Kidney (tissue), 14 donors: ENCODE results near the gene ATG16L1. TPM values are rescaled to one million over a fixed set of nuclear protein-coding genes. Genes with fewer than 3 reads are reported as not detected.

Experiments used
- DNase-seq, 5 donors: peaks; one replicate each; pipeline ENCODE4 v3.0.0-alpha.2; 2013 to 2020
- FAIRE-seq: peaks from 2 replicates; lab custom pipeline; 2012; peaks lifted over from hg19 to GRCh38; lab: Jason Lieb, UNC
- H3K27ac ChIP-seq, 2 donors: one replicate each; pipeline ENCODE4 v1.7.0; 2013; ENCODE audit warnings: low read depth in 2 of 2, low read length in 2 of 2, inconsistent platforms in 1 of 2
- H3K27me3 ChIP-seq: one replicate; pipeline ENCODE4 v1.7.1; 2013; ENCODE audit warnings: low read length, inconsistent platforms; ENCODE audit not compliant: control insufficient read depth, insufficient read depth
- H3K36me3 ChIP-seq, 3 donors: one replicate each; pipeline versions ENCODE4 v1.7.0 to v1.7.1; 2013; ENCODE audit warnings: low read length in 3 of 3, control low read depth in 1 of 3, inconsistent platforms in 1 of 3; ENCODE audit not compliant: insufficient read depth in 3 of 3, control insufficient read depth in 2 of 3
- H3K4me1 ChIP-seq, 3 donors: one replicate each; pipeline versions ENCODE4 v1.7.0 to v1.7.1; 2013; ENCODE audit warnings: low read length in 3 of 3, inconsistent platforms in 1 of 3, low read depth in 1 of 3; ENCODE audit not compliant: control insufficient read depth in 2 of 3, insufficient read depth in 2 of 3
- H3K4me3 ChIP-seq, 3 donors: one replicate each; pipeline versions ENCODE4 v1.7.0 to v1.8.1; 2013; ENCODE audit warnings: low read length in 3 of 3, control low read depth in 1 of 3, inconsistent platforms in 1 of 3
- H3K9ac ChIP-seq, 3 donors: one replicate each; pipeline versions ENCODE4 v1.7.0 to v1.7.1; 2013; ENCODE audit warnings: low read length in 3 of 3, control low read depth in 1 of 3, inconsistent platforms in 1 of 3
- H3K9me3 ChIP-seq, 3 donors: one replicate each; pipeline versions ENCODE4 v1.7.0 to v1.7.1; 2013; ENCODE audit warnings: low read length in 3 of 3, control low read depth in 1 of 3, inconsistent platforms in 1 of 3; ENCODE audit not compliant: control insufficient read depth in 2 of 3, insufficient read depth in 1 of 3
- CTCF ChIP-seq: IDR thresholded peaks from 3 replicates; pipeline ENCODE4 v1.5.1; 2012; ENCODE audit warnings: mild to moderate bottlenecking, moderate library complexity, borderline replicate concordance; ENCODE audit not compliant: insufficient read depth; ENCODE audit errors: extremely low read depth
- intact Hi-C: fragments of 100-400 bp; cut with DNase I; formaldehyde crosslinking; loops from one replicate; pipeline ENCODE4 v1.11.1; 2022
- polyA plus RNA-seq: library from polyadenylated mRNA; stranded (reverse); fragments of 350-450 nt; fragmentation: Illumina TruSeq; extraction: RNeasy Lipid Tissue Mini Kit (QIAGEN cat#74804); gene quantifications from one replicate; pipeline ENCODE4 v1.2.3, GENCODE V29; 2014; ENCODE audit warnings: low read depth, low replicate concordance; ENCODE audit not compliant: insufficient read depth
- total RNA-seq: library from RNA; stranded (reverse); fragmentation: NEBNext Ultra II Directional; extraction: Animal tissue kit (Norgen Biotek cat#: 25700); gene quantifications from one replicate; pipeline ENCODE4 v1.2.1, GENCODE V29; 2021
- donor health status: control.
- donor health status: control.
- donor health status: control.
- donor health status: control.
- donor health status: control.
- donor health status: DM: yes; HTN: yes; CAD: no.
- donor health status: Normal renal cell carcinoma (clear cell type).

ATG16L1 gene
- total and polyA plus RNA-seq, 2 donors from 2014 or later, result 11.7 to 30.8 TPM

GRCh38 chr2:233252227-233252626 lies 754 bp downstream of the ATG16L1 start:
- peak in 3 of 5 donors; percentile 25 to 49 (median 27) for DNase-seq
- no peak overlapping the region for H3K27ac ChIP-seq

GRCh38 chr2:233255151-233255550 lies 3.7 kb downstream of the ATG16L1 start:
- DNase-seq, result no peak
- intact Hi-C loops, result loop anchor here (10.0 kb wide), 1 partner anchor 400 kb away; no protein-coding TSS in a partner anchor
- H3K9me3 ChIP-seq, result no peaks in the 10 kb centered on the region
- no peak overlapping the region for H3K27ac ChIP-seq
- H3K36me3 ChIP-seq, result peaks cover 0 to 27% (median 7%) of the 10 kb centered on the region in 3 donors
- TF ChIP-seq CTCF, result no peak
- H3K4me3 ChIP-seq, result no peak overlapping the region
- H3K9ac ChIP-seq, result no peak overlapping the region
- no peak for FAIRE-seq
- peaks cover 2 to 5% (median 5%) of the 10 kb centered on the region in 3 donors for H3K4me1 ChIP-seq
- H3K27me3 ChIP-seq, result no peaks in the 10 kb centered on the region

More at GRCh38 chr2:233252227-233252626, 754 bp downstream of the ATG16L1 start:
- Histone ChIP-seq H3K4me1 (peaks cover 2 to 5% (median 5%) of the 10 kb centered on the region in 3 donors), H3K9ac (peak overlapping the region; percentile 70 to 73 (median 71)), H3K36me3 (peaks cover 0 to 7% (median 2%) of the 10 kb centered on the region in 3 donors), H3K4me3 (peak overlapping the region; percentile 87 to 95 (median 91)), H3K27me3 (no peaks in the 10 kb centered on the region), H3K9me3 (no peaks in the 10 kb centered on the region)
- intact Hi-C loops, result loop anchor here (10.0 kb wide), 1 partner anchor 397 kb away; no protein-coding TSS in a partner anchor
- TF ChIP-seq CTCF, result no peak
- FAIRE-seq, result no peak

- DNase-seq, result no peak
- no peaks in the 10 kb centered on the region for H3K9me3 ChIP-seq
- peaks cover 0 to 32% (median 12%) of the 10 kb centered on the region in 3 donors for H3K36me3 ChIP-seq
- no peaks in the 10 kb centered on the region for H3K27me3 ChIP-seq
- H3K4me3 ChIP-seq, result no peak overlapping the region
- no peak for FAIRE-seq
- H3K4me1 ChIP-seq, result peaks cover 2 to 5% (median 5%) of the 10 kb centered on the region in 3 donors
- no peak overlapping the region for H3K27ac ChIP-seq
- no peak for TF ChIP-seq CTCF
- intact Hi-C loops, result loop anchor here (10.0 kb wide), 1 partner anchor 401 kb away; no protein-coding TSS in a partner anchor
- H3K9ac ChIP-seq, result no peak overlapping the region
These were observed 4.6 kb downstream of the ATG16L1 start for GRCh38 chr2:233256048-233256447.
